HepG2 (cell line): ENCODE data around the gene GOT2. TPM values are rescaled to one million over a fixed set of nuclear protein-coding genes. Genes with fewer than 3 reads are reported as not detected.

Experiments used
- CAMTA2 ChIP-seq: sonication (generic); formaldehyde crosslinking; IDR thresholded peaks from 2 replicates; pipeline ENCODE4 v1.4.0; 2020; ENCODE audit warnings: mild to moderate bottlenecking, missing genetic modification reagents, borderline replicate concordance
- CREM ChIP-seq, 2 experiments: sonication (generic) in 1 of 2; formaldehyde crosslinking in 1 of 2; IDR thresholded peaks; 2 replicates each; pipeline versions ENCODE4 v1.4.0 to v1.6.1; 2016 to 2020; ENCODE audit warnings: antibody characterized with exemption in 1 of 2, mild to moderate bottlenecking in 1 of 2, missing genetic modification reagents in 1 of 2
- DNMT3B ChIP-seq: conservative IDR thresholded peaks from 2 replicates; pipeline ENCODE4 v1.6.1; 2016; ENCODE audit warnings: missing biosample characterization, control low read depth
- HNRNPH1 ChIP-seq: fragments of 200-400 bp; formaldehyde crosslinking; optimal IDR thresholded peaks from 2 replicates; pipeline ENCODE3; 2017; ENCODE audit warnings: mild to moderate bottlenecking, low read depth, low read length
- JARID2 ChIP-seq: sonication (generic); formaldehyde crosslinking; IDR thresholded peaks from 2 replicates; pipeline ENCODE4 v1.8.1; 2023; ENCODE audit warnings: missing genetic modification reagents, inconsistent platforms; ENCODE audit not compliant: insufficient replicate concordance
- KDM6A ChIP-seq: IDR thresholded peaks from 2 replicates; pipeline ENCODE4 v1.6.1; 2016; ENCODE audit warnings: low read depth
- MTA3 ChIP-seq: sonication (generic); formaldehyde crosslinking; IDR thresholded peaks from 2 replicates; pipeline ENCODE4 v1.4.0; 2020; ENCODE audit warnings: missing genetic modification reagents
- NFKB2 ChIP-seq: sonication (generic); formaldehyde crosslinking; IDR thresholded peaks from 2 replicates; pipeline ENCODE4 v1.4.0; 2020; ENCODE audit warnings: missing genetic modification reagents, borderline replicate concordance
- NFKBIZ ChIP-seq: IDR thresholded peaks from 2 replicates; pipeline ENCODE4 v1.6.1; 2018; ENCODE audit warnings: missing genetic modification reagents, missing compliant biosample characterization
- NKX3-1 ChIP-seq: sonication (generic); formaldehyde crosslinking; IDR thresholded peaks from 2 replicates; pipeline ENCODE4 v1.5.0; 2020; ENCODE audit warnings: missing genetic modification reagents
- NR3C1 ChIP-seq: sonication (generic); formaldehyde crosslinking; IDR thresholded peaks from 2 replicates; pipeline ENCODE4 v1.4.0; 2020; ENCODE audit warnings: missing genetic modification reagents
- POLR2AphosphoS2 ChIP-seq: IDR thresholded peaks from 2 replicates; pipeline ENCODE4 v1.6.1; 2011; ENCODE audit warnings: low read depth, low read length, improper control_type of control experiment
- RARG ChIP-seq: sonication (generic); formaldehyde crosslinking; IDR thresholded peaks from 2 replicates; pipeline ENCODE4 v1.4.0; 2020; ENCODE audit warnings: low read depth, mild to moderate bottlenecking, missing genetic modification reagents
- SMAD1 ChIP-seq: sonication (generic); formaldehyde crosslinking; IDR thresholded peaks from 2 replicates; pipeline ENCODE4 v1.4.0; 2020; ENCODE audit warnings: missing genetic modification reagents, low read depth, mild to moderate bottlenecking, borderline replicate concordance
- TBL1XR1 ChIP-seq: fragments of 150-350 bp; IDR thresholded peaks from 2 replicates; pipeline ENCODE4 v1.6.1; 2014; ENCODE audit warnings: borderline replicate concordance, low read length; ENCODE audit not compliant: partially characterized antibody
- TBX3 ChIP-seq: fragments of 450-650 bp; IDR thresholded peaks from 2 replicates; pipeline ENCODE4 v1.6.1; 2017; ENCODE audit warnings: antibody characterized with exemption, mild to moderate bottlenecking, inconsistent platforms, borderline replicate concordance
- U2AF2 ChIP-seq: fragments of 200-400 bp; formaldehyde crosslinking; IDR thresholded peaks from 2 replicates; pipeline ENCODE4 v1.6.1; 2017; ENCODE audit warnings: low read depth, mild to moderate bottlenecking, low read length
- ZBTB21 ChIP-seq: sonication (generic); formaldehyde crosslinking; IDR thresholded peaks from 2 replicates; pipeline ENCODE4 v1.4.0; 2020; ENCODE audit warnings: missing genetic modification reagents
- ZC3H4 ChIP-seq: sonication (generic); formaldehyde crosslinking; IDR thresholded peaks from 2 replicates; pipeline ENCODE4 v1.4.0; 2020; ENCODE audit warnings: missing genetic modification reagents, borderline replicate concordance
- ZNF207 ChIP-seq: fragments of 450-650 bp; IDR thresholded peaks from 2 replicates; pipeline ENCODE4 v1.6.1; 2016; ENCODE audit warnings: antibody characterized with exemption, borderline replicate concordance
- ZNF24 ChIP-seq: fragments of 450-650 bp; IDR thresholded peaks from 2 replicates; pipeline ENCODE4 v1.6.1; 2017; ENCODE audit warnings: antibody characterized with exemption, mild to moderate bottlenecking
- ZNF33B ChIP-seq: sonication (generic); formaldehyde crosslinking; IDR thresholded peaks from 2 replicates; pipeline ENCODE4 v1.5.1; 2020; ENCODE audit warnings: mild to moderate bottlenecking, missing genetic modification reagents
- ZNF629 ChIP-seq: sonication (generic); formaldehyde crosslinking; conservative IDR thresholded peaks from 2 replicates; pipeline ENCODE4 v1.5.0; 2020; ENCODE audit warnings: missing genetic modification reagents
- ZNF747 ChIP-seq: sonication (generic); formaldehyde crosslinking; IDR thresholded peaks from 2 replicates; pipeline ENCODE4 v1.8.1; 2023; ENCODE audit warnings: missing genetic modification reagents, mild to moderate bottlenecking, borderline replicate concordance
- ZNF781 ChIP-seq: sonication (generic); formaldehyde crosslinking; IDR thresholded peaks from 2 replicates; pipeline ENCODE4 v1.5.1; 2020; ENCODE audit warnings: borderline replicate concordance, mild to moderate bottlenecking, missing genetic modification reagents; ENCODE audit errors: not compliant biosample characterization
- ZNF782 ChIP-seq: sonication (generic); formaldehyde crosslinking; IDR thresholded peaks from 2 replicates; pipeline ENCODE4 v1.4.0; 2020; ENCODE audit warnings: missing genetic modification reagents, mild to moderate bottlenecking, borderline replicate concordance
- ZNF83 ChIP-seq: sonication (generic); formaldehyde crosslinking; IDR thresholded peaks from 2 replicates; pipeline ENCODE4 v1.4.0; 2020; ENCODE audit warnings: missing genetic modification reagents, mild to moderate bottlenecking, borderline replicate concordance
- ZNF879 ChIP-seq: sonication (generic); formaldehyde crosslinking; IDR thresholded peaks from 2 replicates; pipeline ENCODE4 v1.8.1; 2023; ENCODE audit warnings: missing genetic modification reagents
- ZSCAN20 ChIP-seq: sonication (generic); formaldehyde crosslinking; IDR thresholded peaks from 2 replicates; pipeline ENCODE4 v1.4.0; 2020; ENCODE audit warnings: missing genetic modification reagents, mild to moderate bottlenecking, borderline replicate concordance
- polyA plus RNA-seq, 8 experiments: library from polyadenylated mRNA; depleted of rRNA in 3 of 8; stranded (reverse) in 7 of 8; unstranded in 1 of 8; fragments of >200 nt; fragmentation: Illumina TruSeq in 4 of 8; extraction: Trizol in 4 of 8; gene quantifications; 2 replicates each; pipeline versions ENCODE4 v1.2.1 to v1.2.3, GENCODE V29; 2011 to 2016; ENCODE audit warnings: low read depth in 4 of 8, missing spikeins in 1 of 8, mixed read lengths in 1 of 8; ENCODE audit not compliant: insufficient read depth in 1 of 8
- total RNA-seq, 5 experiments: library from RNA; depleted of rRNA; stranded (reverse); fragments of >200 nt; fragmentation: Illumina TruSeq; extraction: Trizol; gene quantifications; 2 replicates each; pipeline ENCODE4 v1.2.3, GENCODE V29; 2016; ENCODE audit warnings: low read depth in 1 of 5
- TF ChIP-seq, protein P1 (sequence below): sonication (generic); formaldehyde crosslinking; IDR thresholded peaks from 2 replicates; pipeline ENCODE4 v1.4.0; 2020; ENCODE audit warnings: missing genetic modification reagents, borderline replicate concordance

GOT2 gene
- total and polyA plus RNA-seq, 2 of the 13 experiments (the other 11 are each of a cell fraction or from before 2014, with no cell fraction given) = 32.6 to 121 TPM

DNA sequence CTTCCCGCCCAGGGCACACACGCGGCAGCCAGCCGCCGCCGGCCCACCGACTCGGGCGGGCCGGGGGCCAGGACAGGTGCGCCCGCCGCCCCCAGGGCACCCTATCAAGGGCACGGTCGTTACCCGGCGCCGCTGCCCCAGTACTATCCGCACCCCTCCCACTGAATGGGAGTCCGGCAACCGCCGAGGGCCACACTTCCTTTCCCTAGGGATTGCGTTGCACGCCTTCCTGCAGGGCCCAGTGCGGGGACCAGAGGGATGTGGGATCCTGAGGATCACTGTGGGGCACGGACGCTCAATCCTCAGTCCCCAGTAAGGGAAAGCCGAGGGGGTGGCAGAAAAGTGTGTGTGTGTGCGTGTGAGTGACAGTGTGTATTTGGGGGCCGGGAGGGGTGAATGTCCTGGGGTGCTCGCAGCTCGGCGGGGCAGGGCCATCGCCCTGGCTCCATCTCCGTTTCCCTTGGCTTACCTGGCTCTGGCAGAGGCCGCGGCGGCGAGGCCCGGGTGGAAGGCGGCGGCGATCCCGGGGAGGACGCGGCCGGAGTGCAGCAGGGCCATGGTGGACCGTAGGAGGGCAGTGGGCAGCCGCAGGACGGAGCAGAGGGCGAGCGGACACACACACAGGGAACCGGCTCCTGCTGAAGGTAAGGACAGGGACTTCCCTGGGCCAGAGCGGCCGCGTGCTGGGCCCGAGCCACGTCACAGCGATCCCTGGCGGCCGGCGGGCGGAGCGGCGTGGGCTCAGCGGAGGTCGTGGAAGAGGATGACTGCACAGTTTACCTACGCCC is at the start of gene GOT2 (continued):
- no peak for TF ChIP-seq TBX3
- TF ChIP-seq ZNF207 = no peak
- peak; percentile 76 for TF ChIP-seq NFKBIZ (CRISPR knock-in tag)
- peak; percentile 86; the same call in 1 of the 2 replicates for TF ChIP-seq DNMT3B (CRISPR knock-in tag)
- TF ChIP-seq TBL1XR1 = peak; percentile 60
- TF ChIP-seq ZNF24 = no peak
- TF ChIP-seq ZNF782 (CRISPR knock-in tag) = peak; percentile 95; the same call in 1 of the 2 replicates
- TF ChIP-seq HNRNPH1 = no peak
- TF ChIP-seq ZNF83 (CRISPR knock-in tag) = no peak
- TF ChIP-seq KDM6A (CRISPR knock-in tag) = no peak
- TF ChIP-seq, protein P1, sequence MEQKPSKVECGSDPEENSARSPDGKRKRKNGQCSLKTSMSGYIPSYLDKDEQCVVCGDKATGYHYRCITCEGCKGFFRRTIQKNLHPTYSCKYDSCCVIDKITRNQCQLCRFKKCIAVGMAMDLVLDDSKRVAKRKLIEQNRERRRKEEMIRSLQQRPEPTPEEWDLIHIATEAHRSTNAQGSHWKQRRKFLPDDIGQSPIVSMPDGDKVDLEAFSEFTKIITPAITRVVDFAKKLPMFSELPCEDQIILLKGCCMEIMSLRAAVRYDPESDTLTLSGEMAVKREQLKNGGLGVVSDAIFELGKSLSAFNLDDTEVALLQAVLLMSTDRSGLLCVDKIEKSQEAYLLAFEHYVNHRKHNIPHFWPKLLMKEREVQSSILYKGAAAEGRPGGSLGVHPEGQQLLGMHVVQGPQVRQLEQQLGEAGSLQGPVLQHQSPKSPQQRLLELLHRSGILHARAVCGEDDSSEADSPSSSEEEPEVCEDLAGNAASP = peak; percentile 83
- TF ChIP-seq ZNF33B = no peak
- peak; percentile 97 for TF ChIP-seq NFKB2 (CRISPR knock-in tag)
- TF ChIP-seq ZNF747 (CRISPR knock-in tag) = peak; percentile 66; the same call in 1 of the 2 replicates
- TF ChIP-seq CREM (IDR thresholded peaks at IDR 0.05) = no peak; the same call in 1 of the 2 replicates
- TF ChIP-seq CREM (CRISPR knock-in tag; IDR thresholded peaks at IDR 0.05) = no peak
- no peak for TF ChIP-seq RARG (CRISPR knock-in tag)
- TF ChIP-seq NR3C1 (CRISPR knock-in tag) = no peak
- TF ChIP-seq ZNF879 (CRISPR knock-in tag) = no peak
- TF ChIP-seq SMAD1 (CRISPR knock-in tag) = peak; percentile 92
- TF ChIP-seq ZNF629 (CRISPR knock-in tag) = peak; percentile 66
- TF ChIP-seq CAMTA2 = peak; percentile 60; the same call in 1 of the 2 replicates
- peak; percentile 94 for TF ChIP-seq ZNF781 (CRISPR knock-in tag)
- peak; percentile 91; the same call in 1 of the 2 replicates for TF ChIP-seq ZSCAN20 (CRISPR knock-in tag)
- peak; percentile 64 for TF ChIP-seq JARID2 (CRISPR knock-in tag)
- no peak for TF ChIP-seq POLR2AphosphoS2
- peak; percentile 18; the same call in 1 of the 2 replicates for TF ChIP-seq U2AF2
- TF ChIP-seq MTA3 (CRISPR knock-in tag) = no peak
- TF ChIP-seq ZBTB21 (CRISPR knock-in tag) = peak; percentile 67; the same call in 1 of the 2 replicates
- TF ChIP-seq ZC3H4 (CRISPR knock-in tag) = 0 out of 2 replicates have a peak, but pooled peaks have one; percentile 15
- TF ChIP-seq NKX3-1 (CRISPR knock-in tag) = peak; percentile 91
